Mammary epithelial cell (primary cell): ENCODE data around the gene PARD3.

Source experiments
- EZH2 ChIP-seq: IDR thresholded peaks from 2 replicates; pipeline ENCODE4 v1.6.1; 2012; ENCODE audit warnings: low read length, inconsistent platforms, borderline replicate concordance
- TF ChIP-seq, protein P1 (sequence below), 2 donors: IDR thresholded peaks in 1 of 2; conservative IDR thresholded peaks in 1 of 2; 2 replicates each; pipeline ENCODE4 v1.5.1; 2011 to 2012; ENCODE audit warnings: inconsistent platforms in 2 of 2, low read length in 2 of 2, mild to moderate bottlenecking in 2 of 2, control low read depth in 1 of 2, low read depth in 1 of 2; ENCODE audit not compliant: insufficient read depth in 1 of 2; ENCODE audit errors: extremely low read depth in 1 of 2

DNA sequence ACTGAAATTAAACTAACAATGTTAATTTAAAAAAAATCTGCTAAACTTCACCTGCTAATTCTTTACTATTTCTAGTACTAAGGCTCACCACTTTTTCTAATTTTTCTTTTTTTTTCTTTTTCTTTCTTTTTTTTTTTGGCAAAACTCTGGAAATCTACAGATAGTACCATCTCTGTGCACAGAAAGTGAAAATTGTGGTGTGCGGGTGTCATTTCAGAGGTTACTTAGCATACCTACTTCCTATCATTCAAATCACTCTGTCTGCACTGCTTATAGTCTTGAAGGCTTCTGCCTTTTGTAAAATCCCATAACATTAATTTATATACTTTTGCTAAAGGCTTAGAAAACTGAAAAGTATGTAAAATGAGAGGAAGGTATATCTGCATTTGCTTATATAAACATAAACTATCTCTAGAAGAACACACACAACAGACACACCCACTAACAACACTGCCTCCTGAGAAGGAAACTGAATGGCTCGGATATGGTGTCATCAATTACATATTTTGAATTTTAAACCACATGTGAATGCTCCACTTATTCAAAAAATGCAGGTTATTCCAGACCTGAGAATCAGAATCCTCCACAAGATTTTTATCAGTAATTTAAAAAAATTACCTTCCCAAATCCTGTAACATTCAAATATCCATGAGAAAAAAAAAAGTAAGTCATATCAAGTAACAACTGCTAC, 229.5 kb downstream of the PARD3 start:
- TF ChIP-seq, protein P1, sequence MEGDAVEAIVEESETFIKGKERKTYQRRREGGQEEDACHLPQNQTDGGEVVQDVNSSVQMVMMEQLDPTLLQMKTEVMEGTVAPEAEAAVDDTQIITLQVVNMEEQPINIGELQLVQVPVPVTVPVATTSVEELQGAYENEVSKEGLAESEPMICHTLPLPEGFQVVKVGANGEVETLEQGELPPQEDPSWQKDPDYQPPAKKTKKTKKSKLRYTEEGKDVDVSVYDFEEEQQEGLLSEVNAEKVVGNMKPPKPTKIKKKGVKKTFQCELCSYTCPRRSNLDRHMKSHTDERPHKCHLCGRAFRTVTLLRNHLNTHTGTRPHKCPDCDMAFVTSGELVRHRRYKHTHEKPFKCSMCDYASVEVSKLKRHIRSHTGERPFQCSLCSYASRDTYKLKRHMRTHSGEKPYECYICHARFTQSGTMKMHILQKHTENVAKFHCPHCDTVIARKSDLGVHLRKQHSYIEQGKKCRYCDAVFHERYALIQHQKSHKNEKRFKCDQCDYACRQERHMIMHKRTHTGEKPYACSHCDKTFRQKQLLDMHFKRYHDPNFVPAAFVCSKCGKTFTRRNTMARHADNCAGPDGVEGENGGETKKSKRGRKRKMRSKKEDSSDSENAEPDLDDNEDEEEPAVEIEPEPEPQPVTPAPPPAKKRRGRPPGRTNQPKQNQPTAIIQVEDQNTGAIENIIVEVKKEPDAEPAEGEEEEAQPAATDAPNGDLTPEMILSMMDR (conservative IDR thresholded peaks at IDR 0.05 in 1 of 2, IDR thresholded peaks at IDR 0.05 in 1 of 2; ENCODE audit: extremely low read depth in 1 of 2, insufficient read depth in 1 of 2, low read depth in 1 of 2, low read length in 2 of 2): no peak
- no peak for TF ChIP-seq EZH2
